Gastroesophageal sphincter (tissue), 3 donors: ENCODE results near the gene PDE11A.

Experiments used
- CTCF ChIP-seq, 4 experiments: fragments of 200-600 bp in 2 of 4; fragments of 450-650 bp in 2 of 4; sonication (generic) in 1 of 4; IDR thresholded peaks; one replicate each; pipeline ENCODE4 v1.5.1; 2017 to 2019; ENCODE audit warnings: antibody characterized with exemption in 4 of 4, mild to moderate bottlenecking in 2 of 4, moderate library complexity in 2 of 4
- EP300 ChIP-seq: sonication (generic); formaldehyde crosslinking; IDR thresholded peaks from one replicate; pipeline ENCODE4 v1.6.1; 2017; ENCODE audit warnings: antibody characterized with exemption, mild to moderate bottlenecking

GRCh38 chr2:177612659-177613058, 459.9 kb downstream of the PDE11A start:
- no peak for TF ChIP-seq CTCF (IDR thresholded peaks at IDR 0.05)
- TF ChIP-seq EP300 = no peak
